Measurements from ENCODE around the gene HS3ST5.

Gene HS3ST5

GRCh38 chr6:114144887-114145851 lies 197.7 kb downstream of the HS3ST5 start:
- DNase-seq = no peak

DNA sequence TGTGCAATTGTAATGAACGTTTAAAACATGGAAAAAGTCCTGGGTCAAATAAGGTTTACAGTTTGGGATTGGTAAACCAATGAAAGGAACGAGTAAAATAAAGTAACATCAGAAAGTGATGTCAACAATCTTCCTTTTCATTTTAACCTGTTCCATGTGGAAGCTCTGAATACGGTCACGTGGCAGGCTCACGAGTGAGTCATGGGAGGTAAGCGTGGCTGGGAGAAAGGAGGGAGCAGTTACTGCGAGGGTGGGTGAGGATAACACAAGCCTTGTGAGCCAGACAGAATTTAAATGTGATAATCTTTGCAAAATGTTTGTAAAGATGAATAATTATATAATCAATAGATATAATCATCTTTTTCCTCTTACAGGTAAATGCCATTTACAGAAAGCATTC lies 200.6 kb downstream of the HS3ST5 start:
- DNase-seq = no peak

DNA sequence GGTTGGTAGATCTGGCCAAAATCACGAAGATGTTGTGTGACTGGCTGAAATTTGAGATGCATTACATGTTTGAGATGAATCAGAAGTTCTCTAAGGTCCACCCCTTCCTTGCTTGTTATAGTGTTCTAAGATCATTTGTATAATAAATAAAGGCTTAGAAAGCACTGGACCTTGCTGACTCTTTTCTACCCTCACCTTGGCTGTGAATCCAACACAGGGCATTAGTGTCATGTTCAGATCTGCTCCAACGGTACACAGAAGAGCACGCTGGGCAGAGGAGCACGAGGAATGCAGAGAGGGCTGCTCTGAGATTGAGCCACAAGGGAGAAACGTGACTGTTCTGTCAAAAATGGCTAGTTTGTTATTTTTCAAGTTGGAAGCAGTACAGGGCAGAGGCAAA lies 202.4 kb downstream of the HS3ST5 start:
- DNase-seq = no peak

- DNase-seq = no peak
Observed at GRCh38 chr6:114138577-114139248, 204.1 kb downstream of the HS3ST5 start.

DNA sequence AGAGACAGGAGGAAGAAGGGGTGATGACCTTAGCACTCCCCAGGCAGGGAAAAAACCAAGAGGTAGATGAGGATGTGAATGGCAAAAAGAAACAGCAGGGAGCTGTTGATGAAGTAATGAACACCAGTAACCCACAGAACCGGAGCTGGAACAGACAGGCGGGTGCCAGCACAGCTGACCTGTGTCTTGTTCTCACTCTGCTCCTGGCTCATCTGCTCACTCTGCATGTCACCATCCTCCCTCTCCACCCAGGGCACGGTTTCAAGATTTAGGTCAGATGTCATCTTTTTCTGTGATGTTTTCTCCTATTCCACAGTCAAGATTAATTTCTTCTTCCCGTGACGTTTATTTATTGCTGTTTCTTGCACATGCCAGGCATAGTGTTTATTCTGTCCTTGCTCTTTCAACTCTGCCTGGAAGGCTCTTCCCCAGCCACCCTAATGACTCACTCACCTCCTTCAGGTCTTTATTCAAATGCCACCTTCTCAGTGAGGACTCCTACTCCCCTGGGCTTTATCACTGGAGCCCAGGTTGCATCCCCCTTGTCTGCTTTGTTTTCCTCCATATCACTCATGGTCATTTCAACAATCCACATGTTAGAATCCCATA lies 207.4 kb downstream of the HS3ST5 start:
- DNase-seq = no peak

GRCh38 chr6:114133816-114134215 lies 209.0 kb downstream of the HS3ST5 start:
- no peak for DNase-seq

DNA sequence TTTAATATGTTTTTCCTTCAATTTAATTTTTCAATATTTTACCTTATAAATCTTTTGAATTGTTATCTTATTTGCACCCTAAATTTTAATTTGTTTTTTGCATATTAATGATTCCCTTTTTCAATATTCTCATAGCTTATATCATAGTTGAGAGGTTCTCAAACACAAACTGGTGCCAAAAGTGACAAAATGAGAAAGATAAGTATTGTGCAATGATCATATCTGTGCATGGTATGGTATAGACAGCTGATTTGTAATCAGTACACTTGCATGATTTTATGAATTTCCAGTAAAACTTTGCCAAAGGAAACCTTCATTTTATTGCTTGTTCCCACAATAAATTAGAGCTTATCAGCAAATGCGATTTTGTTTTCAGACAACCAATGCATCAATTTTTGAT lies 210.9 kb downstream of the HS3ST5 start:
- DNase-seq = no peak

DNA sequence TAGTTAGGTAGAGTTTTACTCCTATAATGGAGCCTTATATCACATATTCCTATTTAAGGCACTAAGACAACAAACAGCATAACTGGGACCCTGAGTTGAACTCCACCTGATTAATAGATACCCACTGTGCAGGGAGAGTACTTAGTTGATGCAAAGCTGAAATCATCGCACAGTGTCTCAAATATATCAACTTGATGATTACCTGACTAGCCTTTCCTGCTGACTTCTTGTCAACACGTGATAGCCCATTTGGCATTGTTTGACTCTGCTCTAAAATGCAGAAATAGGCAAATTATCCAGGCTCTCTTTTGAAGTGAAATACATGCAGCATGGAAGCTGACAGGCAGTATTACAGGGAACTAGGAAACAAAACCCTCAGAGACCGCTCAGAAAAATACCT lies 217.2 kb downstream of the HS3ST5 start:
- no peak for DNase-seq

- no peak for DNase-seq
Observed at GRCh38 chr6:114121913-114122662, 220.7 kb downstream of the HS3ST5 start.

DNA sequence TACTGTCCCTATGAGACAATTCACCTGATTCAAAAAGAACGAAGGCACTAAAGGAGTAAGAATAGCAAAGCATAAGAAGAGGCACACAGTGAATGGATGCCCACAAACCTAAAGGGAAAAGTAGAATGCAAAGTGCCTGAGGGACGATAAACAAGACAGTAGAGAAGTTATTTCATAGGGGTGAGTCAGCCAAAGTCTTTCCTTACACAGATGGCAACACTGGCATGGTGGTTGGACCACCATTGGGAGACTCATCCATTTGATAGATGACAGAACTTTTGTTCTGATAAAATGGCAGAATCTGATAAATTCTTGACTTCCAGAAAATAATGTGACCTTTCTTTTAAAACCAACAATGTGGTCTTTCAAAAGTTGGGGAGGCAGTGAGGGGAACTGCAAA lies 223.8 kb downstream of the HS3ST5 start:
- DNase-seq = no peak

DNA sequence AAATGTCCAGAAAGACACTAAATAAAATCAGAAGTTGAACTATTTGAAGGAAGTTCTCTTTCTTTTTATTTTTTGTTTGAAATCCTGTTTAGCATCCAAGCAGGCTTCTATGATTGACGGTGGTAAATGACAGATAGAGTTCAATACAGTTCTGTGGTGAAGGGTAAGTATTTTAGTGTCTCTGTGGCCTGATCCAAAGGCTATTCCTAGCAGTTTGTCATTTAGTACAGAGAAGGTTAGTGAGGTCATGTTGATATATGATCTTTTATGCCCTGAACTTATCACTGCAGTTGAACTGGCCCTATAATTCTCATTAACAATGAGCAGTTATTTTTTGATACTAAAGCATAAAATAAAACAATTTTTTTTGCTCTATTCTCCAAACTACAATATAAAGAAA lies 227.2 kb downstream of the HS3ST5 start:
- DNase-seq = no peak

GRCh38 chr6:114108119-114109002 lies 234.5 kb downstream of the HS3ST5 start:
- DNase-seq = peak in 1 of 2 donors; percentile 23

DNA sequence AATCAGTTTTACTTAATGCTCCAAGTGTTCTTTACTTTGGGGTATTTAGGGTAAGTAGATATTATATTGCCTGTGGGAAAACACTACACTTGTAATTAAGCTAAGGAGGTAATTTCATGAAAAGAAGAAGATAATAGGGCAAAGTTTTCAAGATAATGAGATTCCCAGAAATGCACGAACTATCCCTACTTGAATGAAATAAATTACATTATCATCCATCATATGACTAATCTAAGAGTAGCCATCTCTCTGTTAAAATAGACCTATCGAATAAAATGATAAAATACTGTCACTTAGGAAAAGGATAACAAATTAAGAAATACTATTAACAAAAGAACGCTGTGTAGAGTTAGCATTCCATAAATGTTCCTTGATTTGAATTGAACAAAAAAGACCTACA lies 236.8 kb downstream of the HS3ST5 start:
- DNase-seq = no peak

GRCh38 chr6:114101255-114101654 lies 241.6 kb downstream of the HS3ST5 start:
- no peak for DNase-seq

GRCh38 chr6:114100215-114100994 lies 242.4 kb downstream of the HS3ST5 start:
- DNase-seq = no peak

- peak in 1 of 2 donors; percentile 36 for DNase-seq
Observed at GRCh38 chr6:114096561-114097172, 246.2 kb downstream of the HS3ST5 start.

DNA sequence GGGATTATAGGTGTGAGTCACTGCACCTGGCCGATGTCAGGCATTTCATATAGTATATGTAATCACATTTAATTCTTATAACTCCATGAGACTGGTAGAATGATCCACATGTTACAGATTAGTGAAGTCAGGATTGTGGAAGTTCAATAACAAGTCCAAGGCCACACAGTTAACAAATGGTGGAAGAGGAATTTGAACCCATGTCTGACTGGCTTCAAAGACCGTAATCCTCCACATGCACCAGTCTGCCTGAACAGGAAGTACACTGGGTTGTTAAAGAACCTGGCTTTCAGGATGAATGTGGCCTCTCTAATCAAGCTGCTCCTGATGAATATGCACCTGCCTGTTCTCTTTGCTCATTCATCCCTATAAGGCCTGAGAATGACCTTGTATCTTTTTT lies 249.9 kb downstream of the HS3ST5 start:
- no peak for DNase-seq

GRCh38 chr6:114090626-114091025 lies 252.2 kb downstream of the HS3ST5 start:
- no peak for DNase-seq

GRCh38 chr6:114087496-114087895 lies 255.3 kb downstream of the HS3ST5 start:
- no peak for DNase-seq

- no peak for DNase-seq
Observed at GRCh38 chr6:114085211-114085610, 257.6 kb downstream of the HS3ST5 start.
